Fibroblast of mammary gland (primary cell): Measurements from ENCODE around the gene THSD7B.
A peak's percentile ranks its signal among the peaks of the same experiment; 100 is the strongest.

Experiments used
- DNase-seq: peaks from one replicate; pipeline ENCODE4 v3.0.0-alpha.2; 2010; ENCODE audit warnings: low read depth
- H3K4me3 ChIP-seq: 2 replicates; pipeline ENCODE4 v1.5.1; 2011; ENCODE audit warnings: low read depth, mild to moderate bottlenecking, low read length, moderate library complexity; ENCODE audit not compliant: control insufficient read depth
- CTCF ChIP-seq: conservative IDR thresholded peaks from 2 replicates; pipeline ENCODE4 v1.5.1; 2011; ENCODE audit warnings: low read depth, low read length, inconsistent platforms; ENCODE audit not compliant: control insufficient read depth, insufficient read depth

The THSD7B gene

GRCh38 chr2:137187216-137187615, 421.9 kb downstream of the THSD7B start:
- H3K4me3 ChIP-seq: no peak overlapping the region
- no peak for TF ChIP-seq CTCF
- no peak for DNase-seq

GRCh38 chr2:137190411-137191195, 425.3 kb downstream of the THSD7B start:
- no peak for TF ChIP-seq CTCF
- H3K4me3 ChIP-seq: no peak overlapping the region
- peak; percentile 70 for DNase-seq

GRCh38 chr2:137192366-137193310, 427.3 kb downstream of the THSD7B start:
- no peak for TF ChIP-seq CTCF
- peak; percentile 87 for DNase-seq
- H3K4me3 ChIP-seq: no peak overlapping the region

GRCh38 chr2:137193401-137193800, 428.1 kb downstream of the THSD7B start:
- no peak for TF ChIP-seq CTCF
- H3K4me3 ChIP-seq: no peak overlapping the region
- DNase-seq: no peak

- no peak overlapping the region for H3K4me3 ChIP-seq
- TF ChIP-seq CTCF: no peak
- no peak for DNase-seq
Measured at GRCh38 chr2:137194111-137194510, 428.8 kb downstream of the THSD7B start.

- no peak for TF ChIP-seq CTCF
- no peak overlapping the region for H3K4me3 ChIP-seq
- no peak for DNase-seq
Measured at GRCh38 chr2:137199751-137200150, 434.4 kb downstream of the THSD7B start.
